ENCODE results near the gene NLRC5.

The NLRC5 gene

DNA sequence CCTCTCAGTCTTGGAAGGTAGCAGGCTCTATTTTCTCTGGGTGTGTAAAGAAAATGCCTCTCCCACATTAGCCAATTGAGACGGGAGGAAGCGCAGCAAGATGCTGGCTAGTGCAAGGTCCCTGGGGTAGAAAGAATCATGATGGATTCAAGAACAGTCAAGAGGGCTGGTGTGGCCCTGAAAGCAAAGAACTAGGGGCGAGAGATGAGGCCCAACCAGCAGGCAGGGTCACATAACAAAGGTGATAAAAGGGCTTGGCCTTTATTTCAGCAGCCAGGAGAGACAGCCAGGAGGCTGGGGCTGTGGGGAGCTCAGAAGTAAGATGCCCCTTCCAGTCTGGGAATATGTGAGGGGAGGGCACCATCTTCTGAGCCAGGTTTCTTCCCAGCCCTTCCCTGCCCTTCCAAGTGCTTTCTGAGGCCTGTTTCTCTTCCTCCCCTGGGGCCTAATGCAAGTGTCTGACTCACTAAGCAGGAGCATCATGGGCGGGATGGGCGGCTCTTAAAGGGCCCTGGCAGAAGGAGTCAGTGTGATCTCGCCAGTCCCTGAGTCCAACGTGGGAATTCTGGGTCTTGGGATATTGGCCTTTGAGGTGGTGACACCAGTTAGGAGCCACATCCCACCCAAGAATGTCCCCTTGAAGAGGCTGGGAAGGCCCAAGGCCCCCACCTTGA is 3.9 kb upstream of the NLRC5 start (continued):
- no peak for TF ChIP-seq ZNF549 (tag by site-specific recombination; IDR thresholded peaks at IDR 0.05)
- peak; percentile 38; the same call in 1 of the 2 replicates for TF ChIP-seq ZNF600 (tag by site-specific recombination; IDR thresholded peaks at IDR 0.05)
- 0 out of 2 replicates have a peak, but pooled peaks have one; percentile 33 for TF ChIP-seq ZXDB (tag by site-specific recombination; IDR thresholded peaks at IDR 0.05)
- peak; percentile 36; the same call in 1 of the 2 replicates for TF ChIP-seq IKZF3 (tag by site-specific recombination; IDR thresholded peaks at IDR 0.05)
- peak; percentile 43; the same call in 1 of the 2 replicates for TF ChIP-seq PATZ1 (tag by site-specific recombination; IDR thresholded peaks at IDR 0.05)
- TF ChIP-seq YY2 (tag by site-specific recombination; IDR thresholded peaks at IDR 0.05): no peak
- TF ChIP-seq EGR2 (tag by site-specific recombination; IDR thresholded peaks at IDR 0.05; ENCODE audit: low read depth): 0 out of 2 replicates have a peak, but pooled peaks have one; percentile 16
- TF ChIP-seq, protein P1, sequence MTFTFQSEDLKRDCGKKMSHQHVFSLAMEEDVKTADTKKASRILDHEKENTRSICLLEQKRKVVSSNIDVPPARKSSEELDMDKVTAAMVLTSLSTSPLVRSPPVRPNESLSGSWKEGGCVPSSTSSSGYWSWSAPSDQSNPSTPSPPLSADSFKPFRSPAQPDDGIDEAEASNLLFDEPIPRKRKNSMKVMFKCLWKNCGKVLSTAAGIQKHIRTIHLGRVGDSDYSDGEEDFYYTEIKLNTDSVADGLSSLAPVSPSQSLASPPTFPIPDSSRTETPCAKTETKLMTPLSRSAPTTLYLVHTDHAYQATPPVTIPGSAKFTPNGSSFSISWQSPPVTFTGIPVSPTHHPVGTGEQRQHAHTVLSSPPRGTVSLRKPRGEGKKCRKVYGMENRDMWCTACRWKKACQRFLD (tag by site-specific recombination; IDR thresholded peaks at IDR 0.05): no peak
- TF ChIP-seq, protein P2, sequence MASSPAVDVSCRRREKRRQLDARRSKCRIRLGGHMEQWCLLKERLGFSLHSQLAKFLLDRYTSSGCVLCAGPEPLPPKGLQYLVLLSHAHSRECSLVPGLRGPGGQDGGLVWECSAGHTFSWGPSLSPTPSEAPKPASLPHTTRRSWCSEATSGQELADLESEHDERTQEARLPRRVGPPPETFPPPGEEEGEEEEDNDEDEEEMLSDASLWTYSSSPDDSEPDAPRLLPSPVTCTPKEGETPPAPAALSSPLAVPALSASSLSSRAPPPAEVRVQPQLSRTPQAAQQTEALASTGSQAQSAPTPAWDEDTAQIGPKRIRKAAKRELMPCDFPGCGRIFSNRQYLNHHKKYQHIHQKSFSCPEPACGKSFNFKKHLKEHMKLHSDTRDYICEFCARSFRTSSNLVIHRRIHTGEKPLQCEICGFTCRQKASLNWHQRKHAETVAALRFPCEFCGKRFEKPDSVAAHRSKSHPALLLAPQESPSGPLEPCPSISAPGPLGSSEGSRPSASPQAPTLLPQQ (tag by site-specific recombination; IDR thresholded peaks at IDR 0.05): peak; percentile 63
- TF ChIP-seq KLF17 (tag by site-specific recombination; IDR thresholded peaks at IDR 0.05): peak; percentile 65; the same call in 1 of the 2 replicates
- TF ChIP-seq PRDM1 (tag by site-specific recombination; IDR thresholded peaks at IDR 0.05): peak; percentile 59; the same call in 1 of the 2 replicates
- TF ChIP-seq, protein P3, sequence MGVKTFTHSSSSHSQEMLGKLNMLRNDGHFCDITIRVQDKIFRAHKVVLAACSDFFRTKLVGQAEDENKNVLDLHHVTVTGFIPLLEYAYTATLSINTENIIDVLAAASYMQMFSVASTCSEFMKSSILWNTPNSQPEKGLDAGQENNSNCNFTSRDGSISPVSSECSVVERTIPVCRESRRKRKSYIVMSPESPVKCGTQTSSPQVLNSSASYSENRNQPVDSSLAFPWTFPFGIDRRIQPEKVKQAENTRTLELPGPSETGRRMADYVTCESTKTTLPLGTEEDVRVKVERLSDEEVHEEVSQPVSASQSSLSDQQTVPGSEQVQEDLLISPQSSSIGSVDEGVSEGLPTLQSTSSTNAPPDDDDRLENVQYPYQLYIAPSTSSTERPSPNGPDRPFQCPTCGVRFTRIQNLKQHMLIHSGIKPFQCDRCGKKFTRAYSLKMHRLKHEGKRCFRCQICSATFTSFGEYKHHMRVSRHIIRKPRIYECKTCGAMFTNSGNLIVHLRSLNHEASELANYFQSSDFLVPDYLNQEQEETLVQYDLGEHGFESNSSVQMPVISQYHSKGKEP (tag by site-specific recombination; IDR thresholded peaks at IDR 0.05): peak; percentile 21; the same call in 1 of the 2 replicates
- TF ChIP-seq ZNF239 (tag by site-specific recombination; IDR thresholded peaks at IDR 0.05): no peak
- 0 out of 2 replicates have a peak, but pooled peaks have one; percentile 44 for TF ChIP-seq ZNF518A (tag by site-specific recombination; conservative IDR thresholded peaks at IDR 0.05; ENCODE audit: low read depth)
- TF ChIP-seq ZNF146 (tag by site-specific recombination; IDR thresholded peaks at IDR 0.05): no peak
- TF ChIP-seq ZNF660 (tag by site-specific recombination; IDR thresholded peaks at IDR 0.05): peak; percentile 69; the same call in 1 of the 2 replicates
- no peak for TF ChIP-seq ZSCAN16 (tag by site-specific recombination; IDR thresholded peaks at IDR 0.05)
- peak; percentile 57; the same call in 1 of the 2 replicates for TF ChIP-seq KLF8 (tag by site-specific recombination; IDR thresholded peaks at IDR 0.05)
- peak; percentile 77 for TF ChIP-seq KLF1 (tag by site-specific recombination; IDR thresholded peaks at IDR 0.05)
